ENCODE measurements around the gene PLBD2. TPM values are rescaled to one million over a fixed set of nuclear protein-coding genes. Genes with fewer than 3 reads are reported as not detected.

PLBD2 gene
- total RNA-seq, 1 experiment from 2014 or later: 30.7 TPM

DNA sequence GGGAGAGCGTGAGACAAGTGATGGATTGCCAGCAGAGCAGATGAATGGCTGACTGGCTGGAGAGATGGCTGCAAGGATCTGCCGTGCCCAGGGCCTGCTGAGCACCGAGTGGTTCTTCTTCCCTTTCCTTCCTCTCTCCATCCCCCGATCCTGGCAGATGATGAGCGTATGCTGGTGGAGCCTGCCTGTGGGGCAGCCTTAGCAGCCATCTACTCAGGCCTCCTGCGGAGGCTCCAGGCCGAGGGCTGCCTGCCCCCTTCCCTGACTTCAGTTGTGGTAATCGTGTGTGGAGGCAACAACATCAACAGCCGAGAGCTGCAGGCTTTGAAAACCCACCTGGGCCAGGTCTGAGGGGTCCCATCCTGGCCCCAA lies 79.3 kb downstream of the PLBD2 start:
- no TSS peak for BruUV-seq (replicated peaks)
- TF ChIP-seq, protein P1, sequence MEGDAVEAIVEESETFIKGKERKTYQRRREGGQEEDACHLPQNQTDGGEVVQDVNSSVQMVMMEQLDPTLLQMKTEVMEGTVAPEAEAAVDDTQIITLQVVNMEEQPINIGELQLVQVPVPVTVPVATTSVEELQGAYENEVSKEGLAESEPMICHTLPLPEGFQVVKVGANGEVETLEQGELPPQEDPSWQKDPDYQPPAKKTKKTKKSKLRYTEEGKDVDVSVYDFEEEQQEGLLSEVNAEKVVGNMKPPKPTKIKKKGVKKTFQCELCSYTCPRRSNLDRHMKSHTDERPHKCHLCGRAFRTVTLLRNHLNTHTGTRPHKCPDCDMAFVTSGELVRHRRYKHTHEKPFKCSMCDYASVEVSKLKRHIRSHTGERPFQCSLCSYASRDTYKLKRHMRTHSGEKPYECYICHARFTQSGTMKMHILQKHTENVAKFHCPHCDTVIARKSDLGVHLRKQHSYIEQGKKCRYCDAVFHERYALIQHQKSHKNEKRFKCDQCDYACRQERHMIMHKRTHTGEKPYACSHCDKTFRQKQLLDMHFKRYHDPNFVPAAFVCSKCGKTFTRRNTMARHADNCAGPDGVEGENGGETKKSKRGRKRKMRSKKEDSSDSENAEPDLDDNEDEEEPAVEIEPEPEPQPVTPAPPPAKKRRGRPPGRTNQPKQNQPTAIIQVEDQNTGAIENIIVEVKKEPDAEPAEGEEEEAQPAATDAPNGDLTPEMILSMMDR (conservative IDR thresholded peaks at IDR 0.05): no peak
- TF ChIP-seq EZH2 (IDR thresholded peaks at IDR 0.05; ENCODE audit: low read depth): no peak
- H3K4me1 ChIP-seq (replicated peaks; ENCODE audit: insufficient read depth): no peaks in the 10 kb centered on the region
- H3K4me3 ChIP-seq: no peak overlapping the region
- ChIA-PET POLR2A (ENCODE audit: unreplicated experiment) (no interaction called here), CTCF (no interaction called here)
- H3K4me2 ChIP-seq: no peak overlapping the region
- no peaks in the 10 kb centered on the region for H3K79me2 ChIP-seq (ENCODE audit: low read depth)
- H4K20me1 ChIP-seq (ENCODE audit: insufficient read depth): no peaks in the 10 kb centered on the region
- H3K36me3 ChIP-seq (ENCODE audit: low read depth): no peaks in the 10 kb centered on the region
- no peak overlapping the region for H2AFZ ChIP-seq
- no peaks in the 10 kb centered on the region for H3F3A ChIP-seq (ENCODE audit: insufficient read depth, low read depth)
- H3K9me3 ChIP-seq (ENCODE audit: insufficient read depth, low read depth): no peaks in the 10 kb centered on the region
- intact Hi-C loops (cut with micrococcal nuclease; ENCODE audit: unreplicated experiment): no loop called here
- no peak overlapping the region for H3K27ac ChIP-seq
- H3K27me3 ChIP-seq (ENCODE audit: insufficient read depth, low read depth): no peaks in the 10 kb centered on the region
- no peak for DNase-seq
- no peaks in the 10 kb centered on the region for H3K9me2 ChIP-seq (ENCODE audit: insufficient read depth)

DNA sequence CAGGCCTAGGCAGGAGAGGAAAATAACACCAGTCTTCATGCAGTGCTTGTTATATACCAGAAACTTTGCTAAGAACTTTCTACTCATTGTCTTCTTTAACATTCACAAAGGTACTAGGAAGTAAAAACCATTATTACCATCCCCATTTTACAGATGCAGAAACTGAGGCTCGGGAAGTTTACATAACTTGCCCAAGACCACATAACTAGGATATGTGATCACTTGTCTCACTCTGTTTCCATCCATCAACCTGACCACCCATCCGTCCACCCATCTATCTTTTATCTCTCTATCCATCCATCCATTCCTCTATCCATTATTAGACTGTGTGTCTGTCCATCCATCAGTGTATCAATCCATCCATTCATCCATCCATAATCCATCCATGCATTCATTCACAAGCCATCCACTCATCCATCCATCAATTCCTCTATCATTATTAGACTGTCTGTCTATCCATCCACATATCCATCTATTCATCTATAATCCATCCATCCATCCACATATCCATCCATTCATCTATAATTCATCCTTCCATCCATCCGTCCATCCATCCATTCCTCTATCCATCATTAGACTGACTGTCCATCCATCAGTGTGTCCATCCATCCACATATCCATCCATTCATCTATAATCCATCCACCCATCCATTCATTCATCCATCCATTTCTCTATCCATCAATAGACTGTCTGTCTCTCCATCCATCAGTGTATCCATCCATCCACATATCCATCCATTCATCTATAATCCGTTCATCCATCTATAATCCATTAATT lies 80.3 kb downstream of the PLBD2 start:
- CTCF ChIA-PET: no interaction called here
- no peak for DNase-seq
- Histone ChIP-seq H3K9me2 (ENCODE audit: insufficient read depth) (no peaks in the 10 kb centered on the region), H3K36me3 (ENCODE audit: low read depth) (no peaks in the 10 kb centered on the region), H3K27ac (no peak overlapping the region), H2AFZ (no peak overlapping the region), H3K4me3 (no peak overlapping the region), H3K4me2 (no peak overlapping the region), H3K27me3 (ENCODE audit: insufficient read depth, low read depth) (no peaks in the 10 kb centered on the region), H4K20me1 (ENCODE audit: insufficient read depth) (no peaks in the 10 kb centered on the region), H3F3A (ENCODE audit: insufficient read depth, low read depth) (no peaks in the 10 kb centered on the region), H3K79me2 (ENCODE audit: low read depth) (no peaks in the 10 kb centered on the region), H3K4me1 (replicated peaks; ENCODE audit: insufficient read depth) (no peaks in the 10 kb centered on the region), H3K9me3 (ENCODE audit: insufficient read depth, low read depth) (no peaks in the 10 kb centered on the region)
- BruUV-seq (replicated peaks): no TSS peak
- POLR2A ChIA-PET (ENCODE audit: unreplicated experiment): no interaction called here
- TF ChIP-seq, protein P1 (conservative IDR thresholded peaks at IDR 0.05): no peak
- no peak for TF ChIP-seq EZH2 (IDR thresholded peaks at IDR 0.05; ENCODE audit: low read depth)
- intact Hi-C loops (cut with micrococcal nuclease; ENCODE audit: unreplicated experiment): loop anchor here (1.0 kb wide), 1 partner anchor 474 kb away; no protein-coding TSS in a partner anchor

DNA sequence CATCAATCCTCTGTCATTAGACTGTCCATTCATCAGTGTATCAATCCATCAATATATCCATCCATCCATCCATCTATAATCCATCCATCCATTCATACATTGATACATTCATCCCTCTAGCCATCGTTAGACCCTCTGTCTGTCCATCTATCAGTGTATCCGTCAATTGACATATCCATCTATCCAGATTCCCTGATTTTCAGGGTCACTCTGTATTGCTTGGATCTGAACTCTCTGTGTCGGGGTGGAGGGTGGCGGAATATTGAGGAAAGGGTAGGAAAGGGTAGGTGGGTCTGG lies 80.9 kb downstream of the PLBD2 start:
- no peak overlapping the region for H3K27ac ChIP-seq
- H3K4me2 ChIP-seq: no peak overlapping the region
- no peak for DNase-seq
- intact Hi-C loops (cut with micrococcal nuclease; ENCODE audit: unreplicated experiment): loop anchor here (1.0 kb wide), 1 partner anchor 473 kb away; no protein-coding TSS in a partner anchor
- BruUV-seq (replicated peaks): no TSS peak
- no peak overlapping the region for H3K4me3 ChIP-seq
- H3K79me2 ChIP-seq (ENCODE audit: low read depth): no peaks in the 10 kb centered on the region
- H3K9me3 ChIP-seq (ENCODE audit: insufficient read depth, low read depth): no peaks in the 10 kb centered on the region
- H2AFZ ChIP-seq: no peak overlapping the region
- CTCF ChIA-PET: no interaction called here
- no peaks in the 10 kb centered on the region for H4K20me1 ChIP-seq (ENCODE audit: insufficient read depth)
- POLR2A ChIA-PET (ENCODE audit: unreplicated experiment): no interaction called here
- H3K36me3 ChIP-seq (ENCODE audit: low read depth): no peaks in the 10 kb centered on the region
- no peaks in the 10 kb centered on the region for H3K27me3 ChIP-seq (ENCODE audit: insufficient read depth, low read depth)
- H3F3A ChIP-seq (ENCODE audit: insufficient read depth, low read depth): no peaks in the 10 kb centered on the region
- no peaks in the 10 kb centered on the region for H3K4me1 ChIP-seq (replicated peaks; ENCODE audit: insufficient read depth)
- no peaks in the 10 kb centered on the region for H3K9me2 ChIP-seq (ENCODE audit: insufficient read depth)
- no peak for TF ChIP-seq EZH2 (IDR thresholded peaks at IDR 0.05; ENCODE audit: low read depth)
- TF ChIP-seq, protein P1 (conservative IDR thresholded peaks at IDR 0.05): no peak

Data from PC-9 (cell line).